GM11168 (cell line): ENCODE results near the gene TXNIP.

Experiments
- in situ Hi-C: fragments of 300-500 bp; cut with MboI; formaldehyde crosslinking; loops from one replicate; pipeline ENCODE4 v1.12.0; 2022; ENCODE audit warnings: low sequenced_read_pairs; ENCODE audit not compliant: unreplicated experiment

Gene TXNIP

GRCh38 chr1:146016891-146017290, 20.5 kb upstream of the TXNIP start:
- in situ Hi-C loops: loop anchor here (10.0 kb wide), 1 partner anchor 162 kb away; the partner anchor contains the start of gene PIAS3

GRCh38 chr1:146013559-146013922, 17.2 kb upstream of the TXNIP start:
- in situ Hi-C loops: loop anchor here (5.0 to 10.0 kb wide), 2 partner anchors 36 to 159 kb away; partner anchors contain the start of gene PIAS3

GRCh38 chr1:146012703-146013558, 16.6 kb upstream of the TXNIP start:
- in situ Hi-C loops: loop anchor here (5.0 to 10.0 kb wide), 2 partner anchors 36 to 158 kb away; partner anchors contain the start of gene PIAS3

DNA sequence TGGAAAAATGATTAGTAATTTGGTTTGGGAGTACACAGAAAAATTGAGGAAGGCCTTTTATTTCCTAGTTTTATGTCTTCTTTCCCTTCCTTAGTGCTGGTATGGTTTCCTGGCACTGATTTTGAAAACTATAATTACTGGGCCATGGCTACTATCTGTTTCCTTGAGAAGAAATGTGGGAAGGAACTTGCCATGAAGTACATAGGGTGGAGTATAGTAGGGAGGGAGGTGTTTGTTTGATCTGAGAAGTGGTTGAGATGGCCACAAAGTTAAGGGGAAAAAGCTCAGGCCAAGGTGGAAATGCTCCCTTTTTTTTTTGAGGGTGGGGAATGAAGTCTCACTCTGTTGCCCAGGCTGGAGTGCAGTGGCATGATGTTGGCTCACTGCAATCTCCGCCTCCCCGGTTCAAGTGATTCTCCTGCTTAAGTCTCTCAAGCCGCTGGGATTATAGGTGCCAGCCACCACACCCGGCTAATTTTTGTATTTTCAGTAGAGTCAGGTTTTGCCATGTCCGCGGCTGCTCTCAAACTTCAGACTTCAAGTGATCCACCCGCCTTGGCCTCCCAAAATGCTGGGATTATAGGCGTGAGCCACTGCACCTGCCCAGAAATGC, 13.9 kb upstream of the TXNIP start:
- in situ Hi-C loops: loop anchor here (5.0 to 10.0 kb wide), 2 partner anchors 33 to 155 kb away; partner anchors contain the start of gene PIAS3

- in situ Hi-C loops: no loop called here
Measured at GRCh38 chr1:146007489-146008133, 11.2 kb upstream of the TXNIP start.

DNA sequence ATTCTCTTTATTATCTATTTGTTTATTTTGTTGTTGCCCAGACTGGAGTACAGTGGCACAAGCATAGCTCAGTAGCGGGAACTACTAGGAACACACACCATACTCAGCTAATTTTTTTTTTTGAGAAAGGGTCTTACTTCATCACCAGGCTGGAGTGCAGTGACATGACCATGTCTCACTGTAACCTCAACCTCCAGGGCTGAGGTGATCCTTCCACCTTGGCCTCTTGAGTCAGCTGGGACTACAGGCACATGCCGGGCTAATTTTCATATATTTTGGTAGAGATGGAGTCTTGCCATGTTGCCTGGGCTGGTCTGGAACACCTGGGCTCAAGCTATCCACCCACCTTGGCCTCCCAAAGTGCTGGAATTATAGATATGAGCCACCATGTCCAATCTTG, 5.3 kb upstream of the TXNIP start:
- in situ Hi-C loops: loop anchor here (5.0 kb wide), 1 partner anchor 74 kb away; the partner anchor contains the start of gene RBM8A

DNA sequence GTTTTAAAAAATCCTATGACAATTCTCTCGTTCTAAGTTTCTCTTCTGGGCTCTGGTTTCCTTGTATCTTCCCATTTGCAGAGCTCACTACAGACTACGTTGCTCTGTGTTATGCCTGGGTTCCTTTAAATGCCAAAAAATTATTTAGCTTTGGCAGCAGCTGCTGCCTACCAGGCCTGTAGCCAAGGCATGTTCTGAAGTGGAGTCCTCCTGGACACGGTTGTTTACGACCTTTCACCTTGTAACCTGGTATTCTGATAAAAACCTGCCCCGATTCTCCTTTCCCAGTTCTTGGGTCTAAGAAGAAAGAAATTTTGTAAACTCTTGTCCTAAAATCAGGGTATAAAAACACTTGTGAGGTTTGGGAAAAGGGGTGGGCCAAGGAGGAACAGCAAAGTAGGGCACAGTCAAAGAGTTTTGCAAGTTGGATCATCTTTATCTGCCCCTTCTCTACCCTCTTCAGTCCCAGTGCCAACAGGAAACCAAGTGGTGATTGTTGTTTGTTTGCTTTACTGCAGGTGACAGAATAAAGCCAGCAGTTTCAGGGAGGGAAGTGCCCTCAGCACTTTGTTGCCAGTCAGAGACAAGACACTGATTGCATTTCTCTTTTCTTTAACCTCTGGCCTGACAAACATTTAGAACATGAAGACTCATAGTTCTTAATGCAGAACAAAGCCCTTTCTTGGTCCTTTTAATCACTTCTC, 3.1 kb upstream of the TXNIP start:
- in situ Hi-C loops: loop anchor here (5.0 kb wide), 1 partner anchor 72 kb away; the partner anchor contains the start of gene RBM8A

DNA sequence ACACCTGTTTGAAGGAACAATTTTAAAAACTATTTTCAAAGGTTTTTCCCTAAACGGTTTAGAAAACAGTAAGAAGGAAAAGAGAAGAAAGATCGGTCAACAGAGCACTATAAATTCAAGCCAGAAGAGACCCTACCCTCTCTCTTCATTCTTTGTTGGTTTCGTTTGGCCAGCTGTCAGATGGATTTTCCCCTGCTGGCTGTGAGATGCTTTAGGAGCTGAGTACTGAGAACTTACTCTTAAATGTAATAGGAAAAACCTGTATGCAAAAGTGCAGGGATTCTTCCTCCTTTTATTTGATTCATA, 1.3 kb upstream of the TXNIP start:
- in situ Hi-C loops: no loop called here

DNA sequence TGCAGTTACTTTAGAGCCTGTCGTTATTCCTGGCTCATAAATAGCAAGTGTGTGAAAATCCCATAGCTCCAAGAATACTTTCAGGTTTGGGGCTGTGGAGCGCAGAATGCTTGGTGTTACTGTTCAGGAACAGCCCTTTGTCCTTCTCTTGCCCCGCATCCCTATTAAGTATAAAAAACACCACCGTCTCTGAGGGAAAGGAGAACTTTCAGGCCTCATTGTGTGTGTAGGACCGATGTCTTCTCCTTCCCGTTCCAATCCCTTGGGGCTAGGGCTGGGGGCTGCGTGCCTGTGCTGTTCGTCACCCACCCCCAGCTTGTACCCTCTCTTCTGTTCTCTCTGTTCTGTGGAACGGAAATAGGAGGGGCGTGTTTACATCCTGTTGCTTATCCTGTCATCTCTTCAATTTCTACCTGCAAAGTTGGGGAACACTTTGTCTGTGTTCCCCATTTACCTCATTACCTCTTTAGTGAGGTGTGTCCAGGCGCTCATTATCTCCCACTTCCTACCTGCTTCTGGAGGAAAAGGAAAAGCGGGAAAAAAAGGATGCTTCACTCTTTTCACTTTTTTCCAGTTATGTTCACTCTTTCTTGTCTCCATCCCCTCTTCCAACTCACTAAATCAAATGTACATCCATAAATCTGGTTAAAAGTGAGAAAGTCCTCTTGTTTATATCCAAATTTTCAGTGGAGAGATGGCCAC, 788 bp upstream of the TXNIP start:
- in situ Hi-C loops: no loop called here

DNA sequence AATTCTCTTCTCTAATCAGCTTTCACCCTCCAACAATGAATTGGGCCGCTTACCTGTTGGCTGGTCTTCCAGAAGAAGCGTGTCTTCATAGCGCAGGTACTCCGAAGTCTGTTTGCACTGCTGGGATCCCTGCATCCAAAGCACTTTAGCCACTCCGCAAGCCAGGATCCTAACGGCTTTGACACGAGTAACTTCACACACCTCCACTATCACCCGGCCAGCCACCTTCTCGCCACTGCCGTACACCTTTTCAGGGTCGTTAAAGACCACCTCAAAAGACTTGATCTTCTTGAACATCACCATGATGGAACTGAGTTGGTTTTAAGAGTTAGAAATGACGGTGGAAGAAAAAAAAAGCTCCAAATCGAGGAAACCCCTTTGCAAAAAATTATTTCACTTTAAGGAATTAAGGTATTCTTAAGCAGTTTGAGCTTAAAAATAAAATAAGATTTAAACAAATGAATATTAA, 381 bp downstream of the TXNIP start:
- in situ Hi-C loops: no loop called here

GRCh38 chr1:145995148-145995881, 1.1 kb downstream of the TXNIP start:
- in situ Hi-C loops: no loop called here

- in situ Hi-C loops: no loop called here
Measured at GRCh38 chr1:145994391-145995120, 1.8 kb downstream of the TXNIP start.

DNA sequence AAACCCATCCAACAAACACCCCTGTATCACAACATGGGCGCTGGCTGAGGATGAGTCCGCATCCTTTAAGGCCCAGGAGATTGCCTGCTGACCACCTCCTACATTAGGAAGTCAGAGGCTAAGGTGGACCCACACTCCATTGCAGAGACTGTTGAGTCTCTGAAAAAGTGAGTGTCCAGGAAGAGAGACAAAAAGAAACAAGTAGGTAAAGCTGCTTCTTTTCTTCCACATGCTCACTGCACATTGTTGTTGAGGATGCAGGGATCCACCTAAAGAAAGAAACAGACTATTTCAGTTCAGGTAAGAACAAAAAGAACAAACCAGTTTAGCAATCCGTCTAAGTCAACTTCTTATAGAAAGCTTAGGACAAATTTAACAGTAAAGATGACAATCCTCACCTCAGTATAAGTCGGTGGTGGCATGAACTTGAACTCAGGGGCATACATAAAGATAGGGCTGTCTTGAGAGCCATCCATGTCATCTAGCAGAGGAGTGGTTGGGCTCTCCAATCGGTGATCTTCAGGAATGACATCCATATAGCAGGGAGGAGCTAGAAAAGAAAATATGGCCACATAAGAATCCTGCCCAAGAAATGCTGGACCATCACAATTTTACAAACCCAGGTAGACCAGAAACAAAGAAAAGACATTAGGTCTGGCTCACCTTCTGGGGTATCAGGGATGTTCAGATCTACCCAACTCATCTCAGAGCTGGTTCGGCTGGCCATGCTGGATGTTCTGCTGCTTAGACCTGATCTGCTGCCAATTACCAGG, 2.6 kb downstream of the TXNIP start:
- in situ Hi-C loops: no loop called here

GRCh38 chr1:145992958-145993617, 3.3 kb downstream of the TXNIP start:
- in situ Hi-C loops: no loop called here

DNA sequence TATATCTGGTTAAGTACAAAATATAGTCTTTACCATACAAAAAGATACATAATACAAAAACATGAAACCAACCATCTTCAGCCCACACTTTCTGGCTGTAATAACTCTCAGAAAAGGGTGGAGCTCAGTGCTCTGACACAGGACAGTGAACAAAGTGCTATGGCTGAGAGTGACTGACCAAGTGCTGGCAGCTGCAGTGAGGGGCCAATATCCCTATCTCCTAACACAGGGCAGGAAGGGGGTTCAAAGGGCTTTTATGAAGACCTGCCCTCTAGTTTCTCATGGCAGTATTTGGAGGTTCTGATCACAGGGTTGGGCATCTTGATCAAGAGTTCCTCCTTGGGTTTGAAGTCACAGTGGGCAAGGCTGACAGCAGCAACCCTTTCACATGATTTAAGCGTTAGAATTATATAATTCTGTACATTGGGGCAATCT, 3.9 kb downstream of the TXNIP start:
- in situ Hi-C loops: no loop called here

- in situ Hi-C loops: no loop called here
Measured at GRCh38 chr1:145991735-145992412, 4.5 kb downstream of the TXNIP start.
